K562 (cell line): ENCODE data around the gene VSNL1.

Experiments
- ARID3B ChIP-seq: fragments of 250-450 bp; sonication (Bioruptor Pico); IDR thresholded peaks from 2 replicates; pipeline ENCODE4 v1.4.0; 2020; ENCODE audit warnings: borderline replicate concordance
- ATF2 ChIP-seq: sonication (generic); formaldehyde crosslinking; IDR thresholded peaks from 2 replicates; pipeline ENCODE4 v1.8.1; 2022; ENCODE audit warnings: missing genetic modification reagents
- CTCF ChIP-seq, 3 experiments: IDR thresholded peaks in 2 of 3; conservative IDR thresholded peaks in 1 of 3; 2 replicates each; pipeline ENCODE4 v1.5.1; 2011 to 2012; ENCODE audit warnings: low read length in 3 of 3, mild to moderate bottlenecking in 3 of 3, control low read depth in 2 of 3, improper control_type of control experiment in 1 of 3, inconsistent platforms in 1 of 3, low read depth in 1 of 3, mixed read lengths in 1 of 3, moderate library complexity in 1 of 3; ENCODE audit not compliant: insufficient read depth in 2 of 3
- EZH2 ChIP-seq: IDR thresholded peaks from 2 replicates; pipeline ENCODE4 v1.6.1; 2012; ENCODE audit warnings: low read depth, mild to moderate bottlenecking, inconsistent platforms, low read length, borderline replicate concordance
- HDGF ChIP-seq: fragments of 450-650 bp; IDR thresholded peaks from 2 replicates; pipeline ENCODE4 v1.6.1; 2016
- KDM1A ChIP-seq, 2 experiments: fragments of 450-650 bp; IDR thresholded peaks; 2 replicates each; pipeline ENCODE4 v1.6.1; 2016; ENCODE audit warnings: mild to moderate bottlenecking in 2 of 2
- NELFE ChIP-seq: IDR thresholded peaks from 2 replicates; pipeline ENCODE4 v1.6.1; 2011; ENCODE audit warnings: mild to moderate bottlenecking; ENCODE audit not compliant: insufficient read depth, insufficient read length
- POLR2B ChIP-seq: fragments of 450-650 bp; IDR thresholded peaks from 2 replicates; pipeline ENCODE4 v1.6.1; 2018; ENCODE audit warnings: low read depth; ENCODE audit not compliant: partially characterized antibody
- SP2 ChIP-seq: IDR thresholded peaks from 2 replicates; pipeline ENCODE4 v1.6.1; 2011; ENCODE audit warnings: mild to moderate bottlenecking, low read depth, low read length, moderate library complexity; ENCODE audit not compliant: poor library complexity, severe bottlenecking; ENCODE audit errors: extremely low read depth
- THRAP3 ChIP-seq: fragments of 450-650 bp; IDR thresholded peaks from 2 replicates; pipeline ENCODE4 v1.6.1; 2016; ENCODE audit warnings: mild to moderate bottlenecking, inconsistent platforms, borderline replicate concordance

- TF ChIP-seq ATF2 (no peak), SP2 (no peak), THRAP3 (no peak), ARID3B (CRISPR knock-in tag) (no peak), EZH2 (no peak), CTCF (IDR thresholded peaks at IDR 0.05 in 2 of 3, conservative IDR thresholded peaks at IDR 0.05 in 1 of 3; ENCODE audit: insufficient read depth in 2 of 3, low read depth in 1 of 3, low read length in 3 of 3) (no peak), NELFE (no peak), KDM1A (IDR thresholded peaks at IDR 0.05) (no peak), POLR2B (no peak), HDGF (no peak)
Observed at GRCh38 chr2:17599617-17600016, 59.1 kb downstream of the VSNL1 start.
